Measurements from ENCODE around the gene CDADC1.

DNA sequence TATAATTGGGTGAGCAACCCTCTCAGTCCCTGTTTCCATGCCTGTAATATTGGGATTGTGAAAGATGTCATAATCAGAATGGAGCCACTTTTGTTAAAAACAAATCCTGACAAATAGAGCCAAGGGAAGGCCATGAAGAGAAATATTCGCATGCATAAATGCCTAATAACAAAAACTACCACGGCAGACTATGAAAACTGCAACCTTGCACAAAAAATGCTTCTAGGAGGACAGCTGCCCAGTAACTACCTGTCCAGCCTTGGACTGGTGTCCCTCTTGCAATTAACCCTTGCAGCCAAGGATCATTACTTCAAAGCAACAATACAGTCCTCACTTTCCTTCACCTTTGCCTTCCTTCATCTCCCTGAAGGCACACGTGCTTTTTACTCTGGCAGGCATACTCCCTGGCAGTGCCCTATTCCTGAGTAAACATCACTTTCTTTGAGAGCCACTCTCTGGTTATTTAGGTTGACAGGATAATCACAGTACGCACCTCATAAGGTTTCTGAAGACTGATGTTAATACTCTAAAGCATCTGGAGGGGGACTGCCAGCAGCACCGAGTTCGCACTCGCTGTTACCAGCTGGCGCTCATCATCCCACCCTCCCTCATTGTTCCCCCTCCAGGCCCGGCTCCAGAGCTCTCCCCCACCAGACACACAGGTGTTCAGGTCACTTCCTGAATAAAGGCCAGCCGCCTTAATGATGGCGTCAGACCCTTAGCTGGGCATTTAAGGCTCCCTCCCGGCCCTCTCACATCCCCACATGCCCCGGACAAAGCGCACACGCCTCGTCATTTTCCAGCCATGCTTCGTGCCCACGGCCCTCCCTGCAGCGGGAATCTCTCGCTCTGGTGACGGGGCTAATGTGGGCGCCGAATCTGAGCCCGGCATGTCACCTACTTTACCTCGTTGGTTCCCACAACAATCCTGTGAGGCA lies 57.3 kb downstream of the CDADC1 start:
- no peak for TF ChIP-seq GLIS3 (CRISPR knock-in tag; IDR thresholded peaks at IDR 0.05)
- no peak for TF ChIP-seq RARB (CRISPR knock-in tag; IDR thresholded peaks at IDR 0.05)
